ENCODE results near the gene RNF144B. TPM values are rescaled to one million over a fixed set of nuclear protein-coding genes. Genes with fewer than 3 reads are reported as not detected.

Gene RNF144B
- total RNA-seq, 4 donors from 2014 or later, result 30.6 to 57.4 (median 44.9) TPM

GRCh38 chr6:18416341-18416679 is 29.2 kb downstream of the RNF144B start:
- 45 to 63% methylated on average over 2 of the region's 2 CpGs for WGBS, 2 donors
- intact Hi-C loops (cut with DNase I; ENCODE audit: low total_unique reads), result no loop called here
- TF ChIP-seq POLR2A (IDR thresholded peaks at IDR 0.05) (no peak), CTCF (IDR thresholded peaks at IDR 0.05) (no peak)

GRCh38 chr6:18420328-18420727 is 33.2 kb downstream of the RNF144B start:
- no peak for DNase-seq (ENCODE audit: low spot score in 2 of 2)
- H3K4me3 ChIP-seq (ENCODE audit: low read depth, poor library complexity, severe bottlenecking), result no peak overlapping the region
- TF ChIP-seq POLR2A (IDR thresholded peaks at IDR 0.05) (no peak), CTCF (IDR thresholded peaks at IDR 0.05) (no peak)
- 80 to 85% methylated on average over 3 of the region's 3 CpGs for whole genome bisulfite sequencing, 2 donors
- intact Hi-C loops (cut with DNase I; ENCODE audit: low total_unique reads), result no loop called here

More at GRCh38 chr6:18416341-18416679, 29.2 kb downstream of the RNF144B start:
- H3K4me3 ChIP-seq (ENCODE audit: low read depth, poor library complexity, severe bottlenecking), result no peak overlapping the region
- no peak for DNase-seq (ENCODE audit: low spot score in 2 of 2)

- DNase-seq (ENCODE audit: low spot score in 2 of 2), result no peak
- intact Hi-C loops (cut with DNase I; ENCODE audit: low total_unique reads), result no loop called here
- no peak overlapping the region for H3K4me3 ChIP-seq (ENCODE audit: low read depth, poor library complexity, severe bottlenecking)
- TF ChIP-seq CTCF (IDR thresholded peaks at IDR 0.05), result no peak
- no peak for TF ChIP-seq POLR2A (IDR thresholded peaks at IDR 0.05)
Observed at GRCh38 chr6:18422136-18422535, 35.0 kb downstream of the RNF144B start.

GRCh38 chr6:18423426-18423825 is 36.3 kb downstream of the RNF144B start:
- no peak for TF ChIP-seq CTCF (IDR thresholded peaks at IDR 0.05)
- no peak for TF ChIP-seq POLR2A (IDR thresholded peaks at IDR 0.05)
- DNase-seq (ENCODE audit: low spot score in 2 of 2), result no peak
- WGBS, 2 donors, result 85 to 88% methylated on average over 3 of the region's 3 CpGs
- H3K4me3 ChIP-seq (ENCODE audit: low read depth, poor library complexity, severe bottlenecking), result no peak overlapping the region
- intact Hi-C loops (cut with DNase I; ENCODE audit: low total_unique reads), result no loop called here

GRCh38 chr6:18424201-18424600 is 37.1 kb downstream of the RNF144B start:
- intact Hi-C loops (cut with DNase I; ENCODE audit: low total_unique reads), result no loop called here
- 62 to 69% methylated on average over 2 of the region's 2 CpGs for WGBS, 2 donors
- TF ChIP-seq CTCF (IDR thresholded peaks at IDR 0.05), result no peak
- TF ChIP-seq POLR2A (IDR thresholded peaks at IDR 0.05), result no peak
- DNase-seq (ENCODE audit: low spot score in 2 of 2), result no peak
- H3K4me3 ChIP-seq (ENCODE audit: low read depth, poor library complexity, severe bottlenecking), result no peak overlapping the region

GRCh38 chr6:18425218-18425617 is 38.1 kb downstream of the RNF144B start:
- TF ChIP-seq POLR2A (IDR thresholded peaks at IDR 0.05) (no peak), CTCF (IDR thresholded peaks at IDR 0.05) (no peak)
- 61 to 68% methylated on average over 2 of the region's 2 CpGs for WGBS, 2 donors
- no peak for DNase-seq (ENCODE audit: low spot score in 2 of 2)
- intact Hi-C loops (cut with DNase I; ENCODE audit: low total_unique reads), result no loop called here
- no peak overlapping the region for H3K4me3 ChIP-seq (ENCODE audit: low read depth, poor library complexity, severe bottlenecking)
